HUES48 (cell line): ENCODE data around the gene PLPPR1.

Experiments
- H3K27ac ChIP-seq: one replicate; pipeline ENCODE4 v1.7.0; 2013; ENCODE audit warnings: low read depth, low read length, inconsistent platforms
- H3K27me3 ChIP-seq: 2 replicates; pipeline ENCODE4 v1.6.1; 2013; ENCODE audit warnings: mild to moderate bottlenecking, low read length; ENCODE audit not compliant: control insufficient read depth, insufficient read depth
- H3K36me3 ChIP-seq: 2 replicates; pipeline ENCODE4 v1.6.1; 2013; ENCODE audit warnings: low read length; ENCODE audit not compliant: control insufficient read depth, insufficient read depth
- H3K4me1 ChIP-seq: 2 replicates; pipeline ENCODE4 v1.6.1; 2013; ENCODE audit warnings: mild to moderate bottlenecking, low read length; ENCODE audit not compliant: control insufficient read depth, insufficient read depth
- H3K4me3 ChIP-seq: 2 replicates; pipeline ENCODE4 v1.5.1; 2013; ENCODE audit warnings: mild to moderate bottlenecking, low read depth, low read length
- H3K9ac ChIP-seq: 2 replicates; pipeline ENCODE4 v1.6.1; 2013; ENCODE audit warnings: mild to moderate bottlenecking, low read depth, low read length, moderate library complexity
- H3K9me3 ChIP-seq: 2 replicates; pipeline ENCODE4 v1.6.1; 2013; ENCODE audit warnings: low read length; ENCODE audit not compliant: control insufficient read depth, insufficient read depth

PLPPR1 gene

GRCh38 chr9:101047848-101048397, 19.4 kb downstream of the PLPPR1 start:
- no peak overlapping the region for H3K9ac ChIP-seq
- no peaks in the 10 kb centered on the region for H3K27me3 ChIP-seq
- no peaks in the 10 kb centered on the region for H3K36me3 ChIP-seq
- no peak overlapping the region for H3K4me3 ChIP-seq
- no peak overlapping the region for H3K27ac ChIP-seq
- peaks cover 6% of the 10 kb centered on the region; the same call in 1 of the 2 replicates for H3K4me1 ChIP-seq
- H3K9me3 ChIP-seq: peaks cover 2% of the 10 kb centered on the region; the same call in 1 of the 2 replicates

GRCh38 chr9:101050650-101051049, 22.1 kb downstream of the PLPPR1 start:
- Histone ChIP-seq H3K27ac (no peak overlapping the region), H3K36me3 (no peaks in the 10 kb centered on the region), H3K4me1 (peaks cover 15% of the 10 kb centered on the region), H3K27me3 (no peaks in the 10 kb centered on the region), H3K4me3 (no peak overlapping the region), H3K9ac (no peak overlapping the region), H3K9me3 (no peaks in the 10 kb centered on the region)

GRCh38 chr9:101054657-101055056, 26.1 kb downstream of the PLPPR1 start:
- peaks cover 15% of the 10 kb centered on the region for H3K4me1 ChIP-seq
- no peak overlapping the region for H3K9ac ChIP-seq

GRCh38 chr9:101055516-101055915, 27.0 kb downstream of the PLPPR1 start:
- Histone ChIP-seq H3K4me3 (no peak overlapping the region), H3K27ac (no peak overlapping the region), H3K36me3 (no peaks in the 10 kb centered on the region), H3K9ac (no peak overlapping the region), H3K27me3 (no peaks in the 10 kb centered on the region), H3K4me1 (peaks cover 15% of the 10 kb centered on the region), H3K9me3 (no peaks in the 10 kb centered on the region)

More at GRCh38 chr9:101054657-101055056, 26.1 kb downstream of the PLPPR1 start:
- Histone ChIP-seq H3K4me3 (no peak overlapping the region), H3K9me3 (no peaks in the 10 kb centered on the region), H3K36me3 (no peaks in the 10 kb centered on the region), H3K27ac (peak overlapping the region; percentile 35), H3K27me3 (no peaks in the 10 kb centered on the region)

- Histone ChIP-seq H3K27me3 (no peaks in the 10 kb centered on the region), H3K4me3 (no peak overlapping the region)
These were observed 34.2 kb downstream of the PLPPR1 start for GRCh38 chr9:101062686-101063085.

GRCh38 chr9:101063192-101063591, 34.7 kb downstream of the PLPPR1 start:
- H3K9ac ChIP-seq: no peak overlapping the region
- no peaks in the 10 kb centered on the region for H3K9me3 ChIP-seq
- no peak overlapping the region for H3K4me3 ChIP-seq
- no peaks in the 10 kb centered on the region for H3K27me3 ChIP-seq
- H3K27ac ChIP-seq: no peak overlapping the region
- no peaks in the 10 kb centered on the region for H3K36me3 ChIP-seq
- H3K4me1 ChIP-seq: no peaks in the 10 kb centered on the region

More at GRCh38 chr9:101062686-101063085, 34.2 kb downstream of the PLPPR1 start:
- H3K9ac ChIP-seq: no peak overlapping the region
- no peaks in the 10 kb centered on the region for H3K4me1 ChIP-seq
- no peak overlapping the region for H3K27ac ChIP-seq
- H3K9me3 ChIP-seq: no peaks in the 10 kb centered on the region
- H3K36me3 ChIP-seq: no peaks in the 10 kb centered on the region

GRCh38 chr9:101064206-101064605, 35.7 kb downstream of the PLPPR1 start:
- no peaks in the 10 kb centered on the region for H3K9me3 ChIP-seq
- H3K36me3 ChIP-seq: no peaks in the 10 kb centered on the region
- no peak overlapping the region for H3K4me3 ChIP-seq
- H3K4me1 ChIP-seq: peaks cover 4% of the 10 kb centered on the region; the same call in 1 of the 2 replicates
- H3K9ac ChIP-seq: no peak overlapping the region
- no peak overlapping the region for H3K27ac ChIP-seq
- no peaks in the 10 kb centered on the region for H3K27me3 ChIP-seq

GRCh38 chr9:101065930-101066329, 37.4 kb downstream of the PLPPR1 start:
- Histone ChIP-seq H3K4me1 (peaks cover 12% of the 10 kb centered on the region), H3K9ac (no peak overlapping the region), H3K4me3 (no peak overlapping the region), H3K9me3 (no peaks in the 10 kb centered on the region), H3K27ac (no peak overlapping the region), H3K27me3 (no peaks in the 10 kb centered on the region), H3K36me3 (no peaks in the 10 kb centered on the region)

- Histone ChIP-seq H3K9me3 (no peaks in the 10 kb centered on the region), H3K27ac (no peak overlapping the region), H3K36me3 (no peaks in the 10 kb centered on the region), H3K4me3 (no peak overlapping the region), H3K27me3 (no peaks in the 10 kb centered on the region), H3K4me1 (peaks cover 31% of the 10 kb centered on the region), H3K9ac (no peak overlapping the region)
These were observed 40.2 kb downstream of the PLPPR1 start for GRCh38 chr9:101068696-101069095.

- Histone ChIP-seq H3K4me1 (peaks cover 51% of the 10 kb centered on the region), H3K4me3 (no peak overlapping the region), H3K9ac (no peak overlapping the region), H3K27me3 (no peaks in the 10 kb centered on the region), H3K9me3 (no peaks in the 10 kb centered on the region), H3K27ac (no peak overlapping the region), H3K36me3 (no peaks in the 10 kb centered on the region)
These were observed 43.7 kb downstream of the PLPPR1 start for GRCh38 chr9:101072259-101072658.

- Histone ChIP-seq H3K9ac (no peak overlapping the region), H3K4me3 (no peak overlapping the region), H3K27ac (peak overlapping the region; percentile 8), H3K4me1 (peaks cover 51% of the 10 kb centered on the region), H3K27me3 (no peaks in the 10 kb centered on the region), H3K36me3 (no peaks in the 10 kb centered on the region), H3K9me3 (no peaks in the 10 kb centered on the region)
These were observed 44.6 kb downstream of the PLPPR1 start for GRCh38 chr9:101073122-101073521.
